Kidney capillary endothelial cell (primary cell): ENCODE results near the gene HSD11B2.
A peak's percentile ranks its signal among the peaks of the same experiment; 100 is the strongest.

Experiments used
- DNase-seq: peaks from one replicate; pipeline ENCODE4 v3.0.0-alpha.2; 2018; ENCODE audit warnings: low spot score

Gene HSD11B2

DNA sequence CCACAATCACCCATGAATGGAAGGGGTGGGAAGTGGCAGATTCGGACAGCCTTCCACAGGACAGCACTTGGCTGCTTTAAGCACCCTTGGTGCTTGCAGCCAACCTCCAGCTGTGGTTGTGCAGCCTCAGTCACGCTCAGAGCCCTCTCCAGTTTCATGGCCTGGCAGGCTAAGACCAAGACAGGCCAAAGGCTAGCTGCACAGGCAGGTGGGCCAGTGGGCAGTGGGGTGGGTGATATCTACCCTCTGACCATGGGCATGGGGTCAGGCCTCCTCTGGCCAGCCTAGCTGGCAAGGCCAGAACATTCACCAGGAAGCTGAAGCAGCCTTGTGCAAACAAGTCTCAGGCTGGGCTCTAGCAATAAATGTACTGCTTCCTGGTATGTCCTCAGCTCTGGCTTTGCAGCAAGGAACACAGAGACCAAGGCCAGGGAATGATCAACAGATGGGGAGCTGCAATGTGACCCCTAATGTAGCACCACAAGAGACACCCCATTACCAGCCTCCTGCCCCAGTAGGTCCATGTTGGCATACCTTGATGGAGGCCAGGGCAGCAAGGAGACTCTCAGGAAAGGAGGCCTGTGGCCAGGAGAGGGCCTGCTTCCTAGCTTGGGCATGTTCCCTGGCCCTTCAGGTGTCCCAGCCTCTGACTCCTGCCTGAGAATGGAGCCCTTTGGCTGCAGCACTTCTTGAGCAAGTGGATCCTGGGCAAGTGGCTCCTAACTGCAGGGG, 20.9 kb downstream of the HSD11B2 start:
- no peak for DNase-seq

GRCh38 chr16:67454104-67454503, 23.2 kb downstream of the HSD11B2 start:
- no peak for DNase-seq

DNA sequence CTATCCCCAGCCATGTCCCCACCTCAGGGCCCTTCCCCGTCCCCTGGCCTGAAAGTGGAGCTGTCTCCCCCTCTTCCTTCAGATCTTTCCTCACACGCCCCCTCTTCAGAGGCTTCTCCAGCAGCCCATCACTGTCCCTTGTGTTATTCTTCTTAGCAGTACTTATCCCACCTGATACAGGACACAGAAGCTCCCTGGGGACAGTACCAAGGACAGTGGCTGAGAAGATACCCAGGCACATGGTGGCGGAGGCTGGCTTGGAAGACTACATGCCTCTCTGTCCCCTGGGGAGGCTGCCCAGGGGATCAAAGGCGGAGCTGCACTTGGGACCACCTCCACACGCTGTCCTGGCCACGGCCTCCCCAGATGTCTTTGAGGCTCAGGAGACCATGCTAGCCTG, 23.9 kb downstream of the HSD11B2 start:
- DNase-seq, result no peak

DNA sequence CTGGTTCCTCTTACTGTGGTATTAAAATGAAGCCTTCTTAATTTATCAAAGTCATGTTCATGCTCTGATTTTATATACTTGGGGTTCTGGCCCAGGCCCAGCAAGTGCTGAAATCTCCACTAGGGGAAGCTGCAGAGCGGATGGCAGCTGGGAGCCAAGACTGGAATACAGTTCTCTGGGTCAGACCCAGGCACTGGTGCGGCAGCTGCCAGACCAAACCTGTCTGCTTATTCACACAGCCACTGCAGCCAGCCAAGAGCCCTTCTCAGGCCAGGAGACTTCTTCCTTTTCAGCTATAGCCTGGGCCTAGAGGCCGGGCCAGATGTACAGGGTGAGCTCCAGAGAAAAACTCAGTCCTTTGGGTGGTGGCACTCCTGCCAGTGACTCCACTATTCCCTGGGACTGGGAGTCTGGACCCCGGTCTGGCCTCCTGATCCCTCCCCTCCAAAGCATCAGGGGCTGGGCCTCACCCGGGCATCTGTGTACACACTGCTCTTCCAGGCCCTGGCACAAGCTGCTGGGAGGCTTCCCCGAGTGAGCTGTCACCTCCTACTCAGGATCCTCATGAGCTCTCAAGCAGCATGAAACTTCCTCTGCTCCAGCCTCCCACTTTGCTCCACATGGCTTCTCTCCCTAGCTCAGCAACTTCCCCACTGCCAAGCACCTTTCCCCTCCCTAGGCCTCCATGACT, 25.6 kb downstream of the HSD11B2 start:
- no peak for DNase-seq

DNA sequence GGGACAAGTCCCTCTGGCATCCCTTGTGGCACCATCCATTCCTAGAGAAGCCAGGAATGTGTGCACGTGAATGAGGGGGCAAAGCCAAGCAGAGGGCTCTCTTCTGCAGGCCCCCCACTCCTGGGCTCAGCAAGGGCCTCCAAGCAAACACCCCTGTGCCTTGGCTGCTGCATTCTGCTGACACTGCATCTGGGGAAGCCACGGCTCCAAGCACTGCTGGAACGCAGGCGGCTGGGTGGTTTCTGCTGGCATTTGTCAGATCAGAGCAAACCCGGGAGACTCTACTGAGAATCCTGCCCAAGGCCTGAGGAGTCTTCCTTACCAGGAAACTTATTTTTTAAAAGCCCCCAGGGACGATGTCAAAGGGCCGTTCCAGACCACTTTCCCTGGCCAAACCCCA, 26.7 kb downstream of the HSD11B2 start:
- DNase-seq, result no peak

GRCh38 chr16:67458121-67458641, 27.3 kb downstream of the HSD11B2 start:
- no peak for DNase-seq

DNA sequence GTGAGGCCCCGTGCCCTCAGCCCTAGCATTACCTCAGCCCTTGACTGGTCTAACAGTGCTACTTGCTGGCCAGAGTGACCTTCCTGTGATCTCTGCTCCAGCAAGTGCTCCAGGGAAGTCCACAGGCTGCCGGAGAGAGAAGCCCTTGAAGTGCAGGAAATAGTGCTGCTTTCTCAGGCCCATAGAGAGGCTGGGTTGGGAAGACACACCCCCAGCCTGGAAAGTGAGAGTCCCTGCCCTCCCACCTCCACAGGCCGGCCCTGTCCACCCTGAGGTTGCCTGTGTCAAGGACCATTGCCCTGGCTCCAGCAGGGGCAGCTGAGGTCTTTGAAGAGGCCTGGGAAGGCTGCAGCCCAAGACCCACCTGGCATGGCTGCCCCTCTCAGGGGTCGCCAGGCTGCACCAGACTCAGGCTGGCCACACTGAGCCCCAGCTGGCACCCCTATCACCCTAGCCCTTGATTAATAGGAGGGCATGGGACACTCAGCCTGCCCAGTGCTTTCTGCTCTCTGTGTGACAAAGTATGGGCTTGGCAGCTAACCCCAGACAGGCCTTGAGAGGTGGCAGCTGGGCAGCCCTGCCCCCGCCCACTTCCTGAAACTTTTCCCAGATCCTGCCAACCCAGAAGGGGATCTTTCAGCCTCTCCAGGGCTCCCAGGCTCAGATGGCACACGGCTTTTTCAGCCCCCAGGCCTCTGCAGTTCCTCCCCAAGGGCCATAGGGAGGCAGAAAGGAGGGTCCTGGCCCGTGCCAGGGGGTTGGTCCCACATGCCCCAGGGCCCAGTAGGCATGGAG, 28.3 kb downstream of the HSD11B2 start:
- DNase-seq, result peak; percentile 19

DNA sequence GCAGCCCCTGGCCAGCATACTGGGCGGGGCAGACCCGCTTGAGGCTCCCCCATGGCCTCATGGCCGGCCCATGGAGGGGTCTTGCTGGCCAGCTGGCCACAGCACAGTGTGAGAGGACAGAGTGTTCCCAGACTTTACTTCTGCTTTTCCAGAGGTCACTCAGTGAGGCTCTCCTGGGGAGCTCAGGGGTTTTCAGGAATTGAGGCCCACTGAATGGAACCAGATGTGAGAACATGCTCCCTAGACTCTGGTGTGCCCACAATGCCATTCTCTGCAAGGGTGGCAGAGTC, 28.9 kb downstream of the HSD11B2 start:
- no peak for DNase-seq

DNA sequence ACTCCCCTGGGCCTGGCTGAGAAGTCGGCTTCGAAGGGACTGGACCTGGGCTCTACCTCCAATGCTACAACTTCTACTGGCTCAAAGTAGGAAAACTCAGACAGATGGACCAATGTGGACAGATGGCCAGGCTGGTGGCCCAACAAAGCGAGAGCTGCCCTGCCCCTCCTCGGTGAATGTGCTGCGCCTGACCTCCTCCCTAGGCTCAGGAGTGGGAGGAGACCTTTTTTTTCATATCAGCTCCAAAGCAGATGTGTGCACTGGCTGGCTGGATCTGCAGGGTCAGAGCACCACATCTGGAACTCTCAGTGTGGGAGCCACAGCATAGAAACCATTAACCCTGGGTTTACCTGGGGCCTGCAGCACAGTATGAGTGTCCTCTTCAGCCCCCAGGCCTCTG, 29.2 kb downstream of the HSD11B2 start:
- DNase-seq, result no peak

DNA sequence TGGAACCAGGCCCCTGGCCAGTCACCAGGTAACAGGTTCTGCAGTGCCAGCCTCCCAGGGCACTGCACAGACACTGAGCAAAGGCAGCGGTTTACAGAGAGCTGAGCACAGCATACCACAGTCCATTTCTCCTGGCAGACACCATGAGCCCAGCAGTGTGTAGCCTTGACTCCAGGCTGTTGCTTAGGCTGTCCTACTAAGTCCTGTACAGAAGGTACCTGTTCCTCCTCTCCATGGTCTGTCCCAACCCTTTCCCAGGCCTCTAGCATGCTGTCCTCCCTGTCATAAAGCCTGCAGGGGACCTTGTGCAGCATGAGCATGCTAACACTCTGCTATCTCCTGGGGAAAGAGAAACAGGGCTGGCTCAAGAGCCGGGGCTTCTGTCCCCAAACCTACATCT, 30.0 kb downstream of the HSD11B2 start:
- DNase-seq, result no peak

DNA sequence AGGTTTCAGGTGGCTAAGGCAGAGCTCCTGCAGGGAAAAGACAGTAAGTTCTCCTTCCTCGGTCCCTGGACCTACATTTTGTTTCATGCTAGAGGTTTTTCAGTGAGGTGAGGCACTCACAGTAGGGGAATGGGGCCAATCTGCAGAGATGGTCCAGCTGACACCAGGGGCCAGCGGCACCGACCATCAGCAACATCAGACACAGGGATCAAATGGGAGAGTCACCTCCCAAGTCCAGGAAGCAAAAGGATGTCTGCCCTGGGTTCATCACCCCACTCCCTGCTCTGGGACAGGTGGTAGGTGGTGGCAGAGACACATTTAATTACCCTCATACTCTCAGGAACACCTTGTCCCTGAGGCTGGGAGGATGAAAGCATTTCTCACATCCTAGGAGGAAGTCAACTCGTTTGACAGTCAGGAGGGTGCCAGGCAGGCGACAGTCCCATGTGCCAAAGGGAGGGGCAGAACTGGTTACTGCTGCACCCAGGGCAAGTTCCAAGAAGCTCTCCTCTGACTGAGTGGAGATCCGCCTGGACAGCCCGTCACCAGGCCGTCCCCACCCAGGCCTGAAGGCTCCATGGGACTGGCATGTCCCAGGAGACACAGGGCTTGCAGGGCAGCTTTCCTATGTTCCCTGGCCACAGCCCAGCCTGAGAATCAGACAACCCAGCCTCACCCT, 30.8 kb downstream of the HSD11B2 start:
- no peak for DNase-seq

GRCh38 chr16:67462279-67462655, 31.3 kb downstream of the HSD11B2 start:
- no peak for DNase-seq

- DNase-seq, result no peak
Measured at GRCh38 chr16:67463059-67463458, 32.1 kb downstream of the HSD11B2 start.

DNA sequence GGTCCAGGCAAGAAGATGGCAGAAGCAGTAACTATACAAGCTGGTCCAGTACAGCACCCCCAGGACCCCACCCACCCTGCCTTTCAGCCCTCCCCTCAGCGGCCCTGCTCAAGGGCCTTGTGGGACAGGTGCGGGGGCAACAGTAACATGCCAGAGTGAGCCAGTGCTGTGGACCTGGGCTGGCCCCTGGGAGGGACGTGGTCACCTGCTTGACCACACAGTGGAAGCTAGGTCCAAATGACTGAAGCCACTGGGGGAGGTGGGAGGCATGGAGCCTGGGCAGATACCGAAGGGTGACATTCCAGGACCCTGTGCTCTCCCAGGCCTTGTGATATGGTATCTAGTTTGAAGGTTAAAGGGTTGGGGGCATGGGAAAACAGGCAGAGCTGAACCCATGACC, 32.8 kb downstream of the HSD11B2 start:
- DNase-seq, result no peak

- DNase-seq, result no peak
Measured at GRCh38 chr16:67464565-67464964, 33.6 kb downstream of the HSD11B2 start.

- no peak for DNase-seq
Measured at GRCh38 chr16:67466581-67466980, 35.7 kb downstream of the HSD11B2 start.

- DNase-seq, result no peak
Measured at GRCh38 chr16:67468731-67469130, 37.8 kb downstream of the HSD11B2 start.

DNA sequence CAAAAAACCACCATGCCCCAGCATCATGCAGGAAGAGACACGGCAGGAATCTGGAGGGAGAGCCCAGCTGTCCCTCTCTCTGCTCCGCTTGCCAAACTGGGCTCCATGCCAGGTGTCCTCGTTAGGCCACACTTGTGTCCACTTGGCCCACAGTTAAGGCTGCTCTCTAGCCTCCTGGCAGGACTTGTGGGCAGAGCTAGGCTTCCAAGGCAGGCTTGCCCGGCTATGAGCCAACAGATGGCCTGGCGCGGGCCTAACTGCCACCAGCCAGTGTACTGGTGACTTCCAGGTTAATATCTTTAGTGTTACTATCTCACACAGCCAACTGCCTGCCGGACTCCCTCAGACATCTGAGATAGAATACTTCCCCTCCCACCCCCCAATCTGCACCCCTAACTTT, 39.4 kb downstream of the HSD11B2 start:
- DNase-seq, result no peak

DNA sequence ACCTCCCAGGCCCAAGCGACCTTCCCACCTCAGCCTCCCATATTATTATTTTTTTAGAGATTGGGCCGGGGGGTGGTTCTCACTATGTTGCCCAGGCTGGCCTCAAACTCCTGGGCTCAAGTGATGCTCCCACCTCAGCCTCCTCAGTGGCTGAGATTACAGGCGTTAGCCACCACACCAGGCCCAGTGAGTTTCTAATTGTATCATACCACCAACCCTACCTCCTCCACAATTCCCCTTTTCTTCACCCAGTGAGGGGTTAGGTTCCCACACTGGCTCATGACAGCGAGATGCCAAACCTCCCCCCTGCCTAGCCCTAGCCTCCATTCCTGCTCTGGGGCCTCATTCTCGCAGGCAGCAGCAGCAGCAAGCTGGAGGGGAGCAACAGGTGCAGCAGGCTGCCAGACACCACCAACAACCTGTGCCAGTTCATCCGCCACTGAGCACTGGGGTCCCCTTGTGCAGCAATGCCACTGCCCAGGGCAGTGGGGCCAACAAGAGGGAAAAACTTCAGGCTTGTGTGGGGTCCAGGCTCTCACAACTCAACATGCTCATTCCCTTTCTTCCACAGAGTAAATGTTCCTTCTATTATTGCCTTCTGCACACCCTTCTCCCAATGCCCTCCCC, 41.0 kb downstream of the HSD11B2 start:
- no peak for DNase-seq

GRCh38 chr16:67474551-67475455, 43.9 kb downstream of the HSD11B2 start:
- no peak for DNase-seq

DNA sequence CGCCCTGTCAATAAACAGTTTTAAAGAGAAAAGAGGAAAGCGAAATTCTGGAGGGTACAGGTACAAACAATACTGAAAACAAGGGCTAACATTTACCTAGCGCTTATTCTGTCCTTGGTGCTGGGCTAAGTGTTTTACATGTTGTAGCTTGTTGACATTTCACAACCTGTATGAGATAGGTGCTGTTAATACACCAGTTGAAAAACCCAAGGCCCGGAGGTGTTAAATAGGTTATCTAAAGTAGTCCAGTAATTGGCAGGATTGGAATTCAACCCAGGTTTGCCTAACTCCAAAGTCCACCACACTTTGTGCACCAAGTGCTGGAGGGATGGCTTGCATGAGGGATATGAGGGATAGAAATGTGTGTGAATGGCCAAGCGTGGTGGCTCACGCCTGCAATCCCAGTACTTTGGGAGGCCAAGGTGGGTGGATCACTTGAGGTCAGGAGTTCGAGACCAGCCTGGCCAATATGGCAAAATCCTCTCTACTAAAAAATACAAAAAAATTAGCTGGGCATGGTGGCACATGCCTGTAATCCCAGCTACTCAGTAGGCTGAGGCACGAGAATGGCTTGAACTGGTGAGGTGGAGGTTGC, 47.1 kb downstream of the HSD11B2 start:
- DNase-seq, result no peak
